ENCODE results near the gene ATP5PO. TPM values are rescaled to one million over a fixed set of nuclear protein-coding genes. Genes with fewer than 3 reads are reported as not detected.

ATP5PO gene
- total and polyA plus RNA-seq, 2 of the 13 experiments (the other 11 are each of a cell fraction or from before 2014, with no cell fraction given) = 256 to 297 TPM

GRCh38 chr21:33915368-33916199, at the start of gene ATP5PO (continued):
- TF ChIP-seq, protein P1, sequence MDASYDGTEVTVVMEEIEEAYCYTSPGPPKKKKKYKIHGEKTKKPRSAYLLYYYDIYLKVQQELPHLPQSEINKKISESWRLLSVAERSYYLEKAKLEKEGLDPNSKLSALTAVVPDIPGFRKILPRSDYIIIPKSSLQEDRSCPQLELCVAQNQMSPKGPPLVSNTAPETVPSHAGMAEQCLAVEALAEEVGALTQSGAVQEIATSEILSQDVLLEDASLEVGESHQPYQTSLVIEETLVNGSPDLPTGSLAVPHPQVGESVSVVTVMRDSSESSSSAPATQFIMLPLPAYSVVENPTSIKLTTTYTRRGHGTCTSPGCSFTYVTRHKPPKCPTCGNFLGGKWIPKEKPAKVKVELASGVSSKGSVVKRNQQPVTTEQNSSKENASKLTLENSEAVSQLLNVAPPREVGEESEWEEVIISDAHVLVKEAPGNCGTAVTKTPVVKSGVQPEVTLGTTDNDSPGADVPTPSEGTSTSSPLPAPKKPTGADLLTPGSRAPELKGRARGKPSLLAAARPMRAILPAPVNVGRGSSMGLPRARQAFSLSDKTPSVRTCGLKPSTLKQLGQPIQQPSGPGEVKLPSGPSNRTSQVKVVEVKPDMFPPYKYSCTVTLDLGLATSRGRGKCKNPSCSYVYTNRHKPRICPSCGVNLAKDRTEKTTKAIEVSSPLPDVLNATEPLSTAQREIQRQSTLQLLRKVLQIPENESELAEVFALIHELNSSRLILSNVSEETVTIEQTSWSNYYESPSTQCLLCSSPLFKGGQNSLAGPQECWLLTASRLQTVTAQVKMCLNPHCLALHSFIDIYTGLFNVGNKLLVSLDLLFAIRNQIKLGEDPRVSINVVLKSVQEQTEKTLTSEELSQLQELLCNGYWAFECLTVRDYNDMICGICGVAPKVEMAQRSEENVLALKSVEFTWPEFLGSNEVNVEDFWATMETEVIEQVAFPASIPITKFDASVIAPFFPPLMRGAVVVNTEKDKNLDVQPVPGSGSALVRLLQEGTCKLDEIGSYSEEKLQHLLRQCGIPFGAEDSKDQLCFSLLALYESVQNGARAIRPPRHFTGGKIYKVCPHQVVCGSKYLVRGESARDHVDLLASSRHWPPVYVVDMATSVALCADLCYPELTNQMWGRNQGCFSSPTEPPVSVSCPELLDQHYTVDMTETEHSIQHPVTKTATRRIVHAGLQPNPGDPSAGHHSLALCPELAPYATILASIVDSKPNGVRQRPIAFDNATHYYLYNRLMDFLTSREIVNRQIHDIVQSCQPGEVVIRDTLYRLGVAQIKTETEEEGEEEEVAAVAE (CRISPR knock-in tag; IDR thresholded peaks at IDR 0.05; ENCODE audit: borderline replicate concordance) = 0 out of 2 replicates have a peak, but pooled peaks have one; percentile 33
- no peak; the same call in 1 of the 2 replicates for TF ChIP-seq MXD4 (CRISPR knock-in tag; IDR thresholded peaks at IDR 0.05)
- no peak for TF ChIP-seq ZNF407 (CRISPR knock-in tag; IDR thresholded peaks at IDR 0.05; ENCODE audit: not compliant biosample characterization)
- no peak for TF ChIP-seq HDAC2 (CRISPR knock-in tag; IDR thresholded peaks at IDR 0.05)
- TF ChIP-seq ZNF761 (CRISPR knock-in tag; conservative IDR thresholded peaks at IDR 0.05) = no peak
- no peak; the same call in 1 of the 2 replicates for TF ChIP-seq RFX5 (IDR thresholded peaks at IDR 0.05; ENCODE audit: low read depth, low read length)
- TF ChIP-seq ZNF784 (CRISPR knock-in tag; IDR thresholded peaks at IDR 0.05; ENCODE audit: borderline replicate concordance) = no peak
- TF ChIP-seq, protein P2, sequence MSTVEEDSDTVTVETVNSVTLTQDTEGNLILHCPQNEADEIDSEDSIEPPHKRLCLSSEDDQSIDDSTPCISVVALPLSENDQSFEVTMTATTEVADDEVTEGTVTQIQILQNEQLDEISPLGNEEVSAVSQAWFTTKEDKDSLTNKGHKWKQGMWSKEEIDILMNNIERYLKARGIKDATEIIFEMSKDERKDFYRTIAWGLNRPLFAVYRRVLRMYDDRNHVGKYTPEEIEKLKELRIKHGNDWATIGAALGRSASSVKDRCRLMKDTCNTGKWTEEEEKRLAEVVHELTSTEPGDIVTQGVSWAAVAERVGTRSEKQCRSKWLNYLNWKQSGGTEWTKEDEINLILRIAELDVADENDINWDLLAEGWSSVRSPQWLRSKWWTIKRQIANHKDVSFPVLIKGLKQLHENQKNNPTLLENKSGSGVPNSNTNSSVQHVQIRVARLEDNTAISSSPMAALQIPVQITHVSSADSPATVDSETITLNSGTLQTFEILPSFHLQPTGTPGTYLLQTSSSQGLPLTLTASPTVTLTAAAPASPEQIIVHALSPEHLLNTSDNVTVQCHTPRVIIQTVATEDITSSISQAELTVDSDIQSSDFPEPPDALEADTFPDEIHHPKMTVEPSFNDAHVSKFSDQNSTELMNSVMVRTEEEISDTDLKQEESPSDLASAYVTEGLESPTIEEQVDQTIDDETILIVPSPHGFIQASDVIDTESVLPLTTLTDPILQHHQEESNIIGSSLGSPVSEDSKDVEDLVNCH (CRISPR knock-in tag; IDR thresholded peaks at IDR 0.05) = no peak
- no peak for TF ChIP-seq JUND (CRISPR knock-in tag; IDR thresholded peaks at IDR 0.05)
- TF ChIP-seq PBX3 (CRISPR knock-in tag; IDR thresholded peaks at IDR 0.05; ENCODE audit: borderline replicate concordance) = no peak
